GM18520 (cell line): ENCODE data around the gene ANXA6.
"Not testable (repeated sequence)": the region's sequence is repeated elsewhere in the genome, so short reads cannot be mapped to it uniquely, and the experiment has no call there.

Source experiments
- ATAC-seq: cut with Tn5 transposase; IDR thresholded peaks from one replicate; pipeline ENCODE4 v1.9.1; 2021; ENCODE audit not compliant: unreplicated experiment

The ANXA6 gene

DNA sequence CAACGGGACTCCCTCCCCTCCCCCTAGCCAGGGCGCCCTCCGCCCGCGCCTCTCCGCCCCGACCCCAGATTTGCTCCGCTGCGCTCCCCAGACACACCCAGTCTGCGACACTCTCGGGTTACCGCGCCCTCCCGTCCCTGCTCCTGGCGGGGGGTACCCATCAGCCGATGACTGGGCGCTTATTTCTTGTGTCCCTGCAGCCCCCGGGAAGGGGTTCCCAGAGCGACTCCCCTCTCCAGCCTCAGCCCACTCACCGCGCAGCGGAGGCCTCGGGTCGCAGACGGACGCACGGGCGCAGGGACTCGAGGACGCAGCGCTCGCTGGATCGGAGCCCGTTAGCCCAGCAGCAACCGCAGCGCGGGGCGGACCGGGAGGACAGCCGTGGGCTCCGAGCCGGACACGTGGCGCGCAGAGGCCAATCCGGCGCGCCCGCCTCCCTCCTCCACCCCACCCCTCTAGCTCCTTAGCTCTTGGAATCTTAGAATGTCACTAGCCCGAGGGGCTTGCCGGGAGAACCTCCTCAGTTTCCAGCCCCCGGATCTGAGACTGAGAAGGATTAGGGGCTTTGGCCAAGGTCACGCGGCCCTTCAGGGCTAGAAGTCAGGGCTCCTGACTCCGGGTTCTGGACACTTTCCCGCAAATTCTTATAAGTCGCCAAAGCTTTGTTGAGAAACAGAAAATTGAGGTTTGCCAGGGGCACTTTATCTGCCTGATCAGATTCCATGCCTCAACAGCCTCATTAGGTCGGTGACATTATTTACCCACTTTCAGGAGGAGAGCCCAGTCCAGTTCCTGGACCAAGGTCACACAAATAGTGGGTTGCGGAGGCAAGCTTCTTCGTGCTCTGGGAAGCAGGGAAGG lies at the start of gene ANXA6:
ANXA6 (minus strand) TSS at position 354 of the 861 bp plus-strand sequence. CDS start 9,878 bp downstream, outside the sequence.
- ATAC-seq, result peak; percentile 35

DNA sequence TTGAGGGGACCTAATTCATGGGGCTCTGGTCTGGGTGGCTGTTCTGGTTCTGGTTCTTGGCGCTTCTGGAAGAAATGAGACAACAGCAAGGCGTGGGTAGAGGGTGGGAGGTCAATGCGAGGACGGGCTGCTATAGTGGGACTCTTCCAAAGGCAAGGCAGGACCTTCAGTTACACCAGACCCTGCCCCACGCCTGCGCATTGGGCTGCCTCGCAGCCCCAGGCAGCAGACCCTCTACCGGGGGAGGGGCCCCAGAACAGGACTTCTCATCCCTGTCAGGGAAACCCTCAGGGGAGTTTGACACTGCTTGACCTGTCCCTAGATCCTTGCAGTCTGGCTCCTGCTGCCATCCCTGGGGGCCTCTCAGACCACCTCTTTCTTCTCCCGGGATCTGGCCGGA lies 47.8 kb upstream of the ANXA6 start:
- ATAC-seq, result no peak

- ATAC-seq, result no peak
These were observed 46.5 kb upstream of the ANXA6 start for GRCh38 chr5:151204051-151204450.

DNA sequence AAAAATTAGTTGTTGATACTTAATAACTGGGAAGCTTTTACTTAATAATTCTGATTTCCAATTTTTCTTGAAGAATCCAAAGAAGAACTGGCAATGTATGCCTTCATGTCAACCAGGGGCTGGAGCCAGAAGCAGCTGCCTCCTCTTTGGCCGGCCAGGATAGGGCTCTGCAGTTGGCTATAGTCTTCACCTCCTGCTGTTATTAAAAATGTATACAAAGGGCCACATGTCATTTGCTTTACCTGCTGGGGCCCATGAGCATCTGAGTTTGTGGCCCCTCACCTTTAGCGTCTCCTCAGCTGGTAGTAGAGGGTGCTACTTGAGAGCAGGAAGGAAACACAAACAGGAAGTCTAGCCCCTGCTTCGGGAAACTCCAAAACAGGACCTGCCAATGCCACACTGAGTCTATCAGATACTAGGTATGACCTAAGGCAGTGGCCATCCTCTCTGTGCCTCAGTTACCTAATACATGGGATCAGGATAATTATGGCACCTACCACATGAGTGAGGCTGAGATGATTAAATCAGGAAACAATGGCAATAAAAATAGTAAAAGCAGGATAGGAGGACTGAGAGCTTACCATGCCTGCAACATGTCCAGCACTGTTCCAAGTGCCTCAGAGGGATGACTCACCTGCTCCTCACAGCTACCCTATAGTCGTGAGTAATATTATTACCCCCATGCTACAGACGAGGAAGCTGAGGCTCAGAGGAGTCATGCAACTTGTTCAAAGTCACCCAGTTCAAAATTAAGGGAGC lies 45.0 kb upstream of the ANXA6 start:
- peak; percentile 39 for ATAC-seq

GRCh38 chr5:151200913-151201595 lies 43.5 kb upstream of the ANXA6 start:
- no peak for ATAC-seq

DNA sequence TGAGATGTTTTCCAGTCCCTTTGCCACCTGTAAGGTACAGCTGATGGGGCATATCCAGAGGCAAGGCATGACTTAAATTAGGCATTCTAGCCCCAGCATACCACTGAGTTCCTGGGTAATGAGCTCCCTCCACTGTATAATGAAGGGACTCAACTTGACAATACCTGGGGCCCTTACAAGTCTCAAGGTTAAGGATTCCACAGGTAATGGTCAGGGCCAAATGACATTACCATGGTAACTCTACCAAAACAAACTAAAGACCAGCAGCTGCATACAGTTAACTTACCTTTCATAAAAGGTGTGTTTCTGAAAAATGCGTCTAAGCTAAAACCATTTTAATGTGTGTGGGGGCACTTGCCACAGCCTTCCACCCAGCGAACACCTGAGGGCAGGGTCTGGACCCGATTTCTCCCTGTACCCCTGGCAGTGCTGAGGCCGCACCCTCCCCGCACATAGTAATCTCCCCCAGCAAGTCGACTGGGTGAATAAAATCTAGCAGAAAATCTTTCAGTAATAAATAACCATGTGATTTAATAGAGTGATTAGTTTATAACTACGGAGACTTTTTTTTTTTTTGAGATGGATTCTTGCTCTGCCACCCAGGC lies 42.1 kb upstream of the ANXA6 start:
- no peak for ATAC-seq

DNA sequence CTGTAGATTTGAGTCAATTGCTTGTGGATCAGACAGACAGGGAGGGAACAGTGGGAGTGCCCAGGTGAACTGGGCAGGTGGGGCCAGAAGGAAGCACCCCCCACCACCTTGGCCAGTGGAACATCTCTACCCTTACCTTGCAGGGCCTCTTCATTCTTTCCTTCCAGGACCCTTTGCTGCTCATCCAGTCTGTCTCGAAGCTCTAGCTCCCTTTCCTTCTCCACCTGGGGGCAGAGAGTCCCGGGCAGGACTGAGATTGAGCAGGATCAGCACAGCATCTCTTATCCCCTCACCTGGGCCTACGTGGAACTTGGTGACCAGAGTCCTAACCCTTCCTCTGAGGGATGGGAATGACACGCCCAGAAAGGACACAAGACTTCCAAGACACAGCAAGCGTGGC lies 41.3 kb upstream of the ANXA6 start:
- ATAC-seq, result no peak

DNA sequence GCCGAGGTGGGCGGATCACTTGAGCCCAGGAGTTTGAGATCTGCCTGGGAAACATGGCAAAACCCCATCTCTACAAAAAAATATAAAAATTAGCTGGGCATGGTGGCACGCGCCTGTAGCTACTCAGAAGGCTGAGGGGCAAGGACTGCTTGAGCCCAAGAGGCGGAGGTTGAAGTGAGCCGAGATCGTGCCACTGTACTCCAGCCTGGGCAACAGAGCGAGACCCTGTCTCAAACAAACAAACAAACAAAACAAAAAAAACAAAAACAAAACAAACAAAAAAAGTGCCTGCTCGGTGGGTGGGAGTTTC lies 39.7 kb upstream of the ANXA6 start:
- ATAC-seq, result not testable (repeated sequence)

- peak; percentile 90 for ATAC-seq
These were observed 39.1 kb upstream of the ANXA6 start for GRCh38 chr5:151196556-151197290.

GRCh38 chr5:151195622-151196021 lies 38.0 kb upstream of the ANXA6 start:
- no peak for ATAC-seq

GRCh38 chr5:151192626-151193025 lies 35.0 kb upstream of the ANXA6 start:
- ATAC-seq, result no peak

DNA sequence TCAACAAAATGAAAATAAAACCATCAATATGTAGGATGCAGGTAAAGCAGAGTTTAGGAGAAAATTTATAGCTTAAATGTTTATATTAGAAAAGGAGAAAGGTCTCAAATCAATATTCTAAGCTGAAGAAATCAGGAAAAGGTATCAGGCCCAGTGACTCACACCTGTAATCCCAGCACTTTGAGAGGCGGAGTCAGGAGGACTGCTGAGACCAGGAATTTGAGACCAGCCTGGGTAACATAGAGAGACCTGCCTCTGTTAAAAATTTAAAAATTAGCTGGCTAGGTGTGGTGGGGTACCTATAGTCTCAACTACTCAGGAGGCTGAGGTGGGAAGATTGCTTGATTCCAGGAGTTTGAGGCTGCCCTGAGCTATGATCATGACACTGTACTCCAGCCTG lies 34.1 kb upstream of the ANXA6 start:
- no peak for ATAC-seq

DNA sequence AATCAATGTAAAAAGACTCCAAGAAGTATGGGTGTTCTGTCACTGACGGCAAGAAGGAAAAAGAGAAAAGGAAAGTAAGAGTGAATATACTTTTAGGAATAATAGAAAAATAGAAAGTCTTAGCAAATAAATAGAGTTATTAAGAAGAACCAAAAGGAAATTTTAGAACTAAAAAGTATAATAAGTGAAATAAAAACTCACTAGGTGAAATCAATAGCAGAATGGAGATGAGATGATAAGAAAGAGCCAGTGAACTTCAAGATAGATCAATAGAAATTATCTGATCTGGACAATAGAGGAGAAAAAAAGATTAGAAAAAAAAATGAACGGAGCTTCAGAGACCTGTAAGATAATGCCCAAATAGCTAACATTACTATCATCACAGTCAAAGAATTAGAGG lies 31.6 kb upstream of the ANXA6 start:
- ATAC-seq, result no peak

DNA sequence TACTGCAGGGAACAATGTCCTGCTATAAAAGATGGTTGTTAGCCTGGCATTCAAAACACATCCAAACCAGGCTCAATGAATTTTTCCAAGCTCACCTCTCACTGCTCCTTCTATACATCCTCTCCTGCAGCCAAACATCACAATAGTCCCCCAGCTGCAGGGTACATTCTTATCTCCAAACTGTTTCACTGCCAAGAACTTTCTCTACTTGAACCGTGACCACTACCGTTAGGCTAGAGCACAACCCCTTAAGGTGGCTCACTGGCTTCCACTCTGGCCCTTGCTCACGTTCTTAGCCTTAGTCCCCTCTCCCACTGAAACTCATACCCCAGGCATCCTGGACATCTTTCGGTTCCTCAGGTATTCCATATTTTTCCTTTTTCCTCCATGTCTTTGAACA lies 29.0 kb upstream of the ANXA6 start:
- ATAC-seq, result no peak

DNA sequence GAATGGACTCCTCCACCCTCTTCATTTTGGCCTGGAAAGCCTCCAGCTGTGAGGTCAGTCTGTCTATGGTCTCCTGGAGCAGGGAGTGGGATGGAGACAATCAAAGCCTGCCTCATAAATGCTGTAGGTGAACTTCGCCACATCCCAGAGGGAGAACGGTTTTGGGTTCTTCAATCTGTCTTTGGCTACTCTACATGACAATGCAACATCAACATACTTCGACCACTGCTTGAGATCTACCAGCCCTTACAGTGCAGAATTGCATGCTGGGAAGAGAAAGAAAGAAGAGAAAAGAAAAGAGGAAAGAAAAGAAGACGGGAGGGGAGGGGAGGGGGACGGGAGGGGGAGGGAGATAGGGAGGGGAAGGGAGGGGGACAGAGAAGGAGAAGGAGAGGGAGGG lies 28.5 kb upstream of the ANXA6 start:
- no peak for ATAC-seq

GRCh38 chr5:151184316-151185042 lies 26.9 kb upstream of the ANXA6 start:
- no peak for ATAC-seq

GRCh38 chr5:151183456-151184245 lies 26.1 kb upstream of the ANXA6 start:
- ATAC-seq, result no peak

DNA sequence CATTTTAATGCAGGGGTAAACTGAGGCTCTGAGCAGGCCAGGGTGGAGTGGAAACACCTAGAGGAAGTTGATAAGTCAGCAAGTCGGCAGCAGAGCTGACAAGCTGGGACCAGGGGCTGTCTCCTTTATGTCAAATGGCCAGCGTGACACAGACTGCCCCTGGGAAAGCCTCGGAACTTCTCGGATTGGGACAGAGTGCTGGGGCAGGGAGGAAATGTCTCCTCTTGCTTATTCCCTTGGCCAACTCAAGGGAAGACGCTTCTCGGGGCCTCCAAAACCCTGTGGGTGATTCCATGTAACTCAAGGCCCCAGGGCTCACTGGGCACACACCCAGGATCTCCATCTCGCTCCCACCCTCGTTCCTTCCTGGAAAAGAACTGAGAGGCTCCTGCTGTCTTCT lies 25.4 kb upstream of the ANXA6 start:
- ATAC-seq, result no peak

DNA sequence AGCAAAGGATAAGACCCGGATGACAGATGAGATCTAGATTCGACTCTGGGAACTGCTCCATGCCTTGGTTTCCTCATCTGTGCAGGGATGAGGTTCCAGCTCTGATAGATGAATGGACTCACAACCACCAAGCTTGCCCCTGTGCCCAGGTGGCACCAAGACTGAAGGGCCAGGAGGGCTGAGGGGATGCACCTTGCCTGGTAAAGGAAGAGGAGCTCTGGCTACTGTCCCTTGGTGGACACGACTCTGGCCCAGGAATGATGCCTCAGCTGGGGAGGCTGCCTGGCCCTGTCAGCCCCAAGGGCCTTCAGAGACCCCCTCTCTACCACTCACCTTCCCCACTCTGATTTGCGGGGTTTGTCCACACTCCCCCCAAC lies 24.9 kb upstream of the ANXA6 start:
- ATAC-seq, result no peak
